ENCODE measurements around the gene SERINC3. TPM values are rescaled to one million over a fixed set of nuclear protein-coding genes. Genes with fewer than 3 reads are reported as not detected.

SERINC3 gene
- total and polyA plus RNA-seq, 2 of the 13 experiments (the other 11 are each of a cell fraction or from before 2014, with no cell fraction given) = 82.0 to 226 TPM

DNA sequence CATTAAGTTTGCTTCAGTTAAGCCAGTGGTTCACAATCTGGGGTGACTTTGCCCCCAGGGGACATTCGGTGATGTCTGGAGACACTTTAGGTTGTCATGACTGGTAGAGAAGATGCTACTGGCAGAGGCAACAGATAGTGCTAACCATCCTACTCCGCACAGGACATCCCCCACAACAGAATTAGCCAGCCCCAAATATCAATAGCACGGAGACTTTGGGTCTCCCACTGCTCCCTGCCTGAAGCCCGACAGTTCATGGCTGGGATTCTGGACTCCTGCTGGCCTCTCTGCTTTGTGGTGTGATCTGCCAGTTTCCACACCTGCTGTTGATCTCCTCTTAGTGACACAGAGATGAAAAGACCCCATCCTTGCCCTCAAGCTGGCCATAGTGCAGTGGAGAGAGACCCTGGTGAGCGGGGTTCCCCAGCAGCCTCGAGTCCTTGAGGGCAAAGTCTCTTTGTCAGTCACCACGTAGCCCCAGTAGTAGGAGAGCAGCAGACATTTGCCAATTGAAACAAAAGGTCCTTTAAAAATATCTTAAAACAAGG lies 70.9 kb downstream of the SERINC3 start:
- in situ Hi-C loops (cut with HindIII; ENCODE audit: extremely low pct_ligation_motif_present, low pct_unique_long_range_greater_than_20kb) = no loop called here
- Histone ChIP-seq H4K20me1 (ENCODE audit: insufficient read depth, low read length) (no peaks in the 10 kb centered on the region), H3K27ac (ENCODE audit: extremely low read length, insufficient read depth, low read length) (peak overlapping the region; percentile 47), H3K4me1 (ENCODE audit: insufficient read depth, low read length) (peaks cover 74% of the 10 kb centered on the region), H3K27me3 (ENCODE audit: control insufficient read depth in 1 of 2, insufficient read depth in 2 of 2, low read length in 2 of 2) (no peaks in the 10 kb centered on the region), H3K9me3 (ENCODE audit: low read length) (no peaks in the 10 kb centered on the region), H3K36me3 (replicated peaks in 1 of 2; ENCODE audit: control insufficient read depth in 1 of 2, insufficient read depth in 2 of 2, low read length in 2 of 2) (no peaks in the 10 kb centered on the region), H3K4me3 (replicated peaks in 1 of 3; ENCODE audit: insufficient read depth in 1 of 3, low read depth in 2 of 3, low read length in 3 of 3) (peak overlapping the region in 2 of 3 experiments; percentile 24 to 39; a peak in 3 of 6 replicates), H2AFZ (ENCODE audit: low read length) (peak overlapping the region; percentile 96), H3K4me2 (ENCODE audit: low read depth, low read length) (peak overlapping the region; percentile 76), H3K9ac (ENCODE audit: insufficient read depth, low read depth, low read length) (peak overlapping the region; percentile 54), H3K79me2 (ENCODE audit: insufficient read depth, low read length) (no peaks in the 10 kb centered on the region)
- ATAC-seq (peak; percentile 69), FAIRE-seq (no peak), DNase-seq (ENCODE audit: low spot score) (peak; percentile 46)
- intact Hi-C loops (cut with micrococcal nuclease; ENCODE audit: unreplicated experiment) = no loop called here
- no TSS peak for BruUV-seq (replicated peaks)
- CTCF ChIA-PET (ENCODE audit: low intra/inter-chr PET ratio, low total read pairs) = no interaction called here
- whole genome bisulfite sequencing (ENCODE audit: low lambda C conversion rate) = 25% methylated on average over 7 of the region's 7 CpGs
- POLR2A ChIA-PET = interaction anchor here (1.0 to 4.4 kb wide), 4 partner anchors 16 to 40 kb away, joined by 3 to 18 read pairs (median 8); no protein-coding TSS in a partner anchor
- no peak for TF ChIP-seq ZNF83 (CRISPR knock-in tag; IDR thresholded peaks at IDR 0.05; ENCODE audit: borderline replicate concordance)
- TF ChIP-seq ZNF709 (CRISPR knock-in tag; IDR thresholded peaks at IDR 0.05) = peak; percentile 100
- no peak for TF ChIP-seq LCORL (IDR thresholded peaks at IDR 0.05)
- 0 out of 2 replicates have a peak, but pooled peaks have one; percentile 31 for TF ChIP-seq LCORL (CRISPR knock-in tag; IDR thresholded peaks at IDR 0.05)
- TF ChIP-seq ZKSCAN5 (CRISPR knock-in tag; IDR thresholded peaks at IDR 0.05) = 0 out of 2 replicates have a peak, but pooled peaks have one; percentile 16
- 0 out of 2 replicates have a peak, but pooled peaks have one; percentile 45 for TF ChIP-seq KDM3A (CRISPR knock-in tag; IDR thresholded peaks at IDR 0.05; ENCODE audit: low read depth)
- TF ChIP-seq ZNF556 (CRISPR knock-in tag; IDR thresholded peaks at IDR 0.05; ENCODE audit: borderline replicate concordance) = peak; percentile 49; the same call in 1 of the 2 replicates
- peak; percentile 28; the same call in 1 of the 2 replicates for TF ChIP-seq SP4 (CRISPR knock-in tag; IDR thresholded peaks at IDR 0.05)
- TF ChIP-seq ZFP36 (IDR thresholded peaks at IDR 0.05; ENCODE audit: borderline replicate concordance, low read depth, low read length, partially characterized antibody) = no peak
- peak; percentile 53; the same call in 1 of the 2 replicates for TF ChIP-seq ZSCAN29 (CRISPR knock-in tag; conservative IDR thresholded peaks at IDR 0.05)
- 0 out of 2 replicates have a peak, but pooled peaks have one; percentile 20 for TF ChIP-seq YEATS4 (CRISPR knock-in tag; IDR thresholded peaks at IDR 0.05; ENCODE audit: borderline replicate concordance)
- no peak for TF ChIP-seq TCF12 (IDR thresholded peaks at IDR 0.05)
- TF ChIP-seq TCF12 (CRISPR knock-in tag; IDR thresholded peaks at IDR 0.05) = 0 out of 2 replicates have a peak, but pooled peaks have one; percentile 43
- TF ChIP-seq ZMYM4 (CRISPR knock-in tag; IDR thresholded peaks at IDR 0.05) = peak; percentile 41; the same call in 1 of the 2 replicates
- TF ChIP-seq, protein P1, sequence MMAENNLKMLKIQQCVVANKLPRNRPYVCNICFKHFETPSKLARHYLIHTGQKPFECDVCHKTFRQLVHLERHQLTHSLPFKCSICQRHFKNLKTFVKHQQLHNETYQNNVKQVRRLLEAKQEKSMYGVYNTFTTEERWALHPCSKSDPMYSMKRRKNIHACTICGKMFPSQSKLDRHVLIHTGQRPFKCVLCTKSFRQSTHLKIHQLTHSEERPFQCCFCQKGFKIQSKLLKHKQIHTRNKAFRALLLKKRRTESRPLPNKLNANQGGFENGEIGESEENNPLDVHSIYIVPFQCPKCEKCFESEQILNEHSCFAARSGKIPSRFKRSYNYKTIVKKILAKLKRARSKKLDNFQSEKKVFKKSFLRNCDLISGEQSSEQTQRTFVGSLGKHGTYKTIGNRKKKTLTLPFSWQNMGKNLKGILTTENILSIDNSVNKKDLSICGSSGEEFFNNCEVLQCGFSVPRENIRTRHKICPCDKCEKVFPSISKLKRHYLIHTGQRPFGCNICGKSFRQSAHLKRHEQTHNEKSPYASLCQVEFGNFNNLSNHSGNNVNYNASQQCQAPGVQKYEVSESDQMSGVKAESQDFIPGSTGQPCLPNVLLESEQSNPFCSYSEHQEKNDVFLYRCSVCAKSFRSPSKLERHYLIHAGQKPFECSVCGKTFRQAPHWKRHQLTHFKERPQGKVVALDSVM (CRISPR knock-in tag; IDR thresholded peaks at IDR 0.05) = 0 out of 2 replicates have a peak, but pooled peaks have one; percentile 39
- TF ChIP-seq, protein P2, sequence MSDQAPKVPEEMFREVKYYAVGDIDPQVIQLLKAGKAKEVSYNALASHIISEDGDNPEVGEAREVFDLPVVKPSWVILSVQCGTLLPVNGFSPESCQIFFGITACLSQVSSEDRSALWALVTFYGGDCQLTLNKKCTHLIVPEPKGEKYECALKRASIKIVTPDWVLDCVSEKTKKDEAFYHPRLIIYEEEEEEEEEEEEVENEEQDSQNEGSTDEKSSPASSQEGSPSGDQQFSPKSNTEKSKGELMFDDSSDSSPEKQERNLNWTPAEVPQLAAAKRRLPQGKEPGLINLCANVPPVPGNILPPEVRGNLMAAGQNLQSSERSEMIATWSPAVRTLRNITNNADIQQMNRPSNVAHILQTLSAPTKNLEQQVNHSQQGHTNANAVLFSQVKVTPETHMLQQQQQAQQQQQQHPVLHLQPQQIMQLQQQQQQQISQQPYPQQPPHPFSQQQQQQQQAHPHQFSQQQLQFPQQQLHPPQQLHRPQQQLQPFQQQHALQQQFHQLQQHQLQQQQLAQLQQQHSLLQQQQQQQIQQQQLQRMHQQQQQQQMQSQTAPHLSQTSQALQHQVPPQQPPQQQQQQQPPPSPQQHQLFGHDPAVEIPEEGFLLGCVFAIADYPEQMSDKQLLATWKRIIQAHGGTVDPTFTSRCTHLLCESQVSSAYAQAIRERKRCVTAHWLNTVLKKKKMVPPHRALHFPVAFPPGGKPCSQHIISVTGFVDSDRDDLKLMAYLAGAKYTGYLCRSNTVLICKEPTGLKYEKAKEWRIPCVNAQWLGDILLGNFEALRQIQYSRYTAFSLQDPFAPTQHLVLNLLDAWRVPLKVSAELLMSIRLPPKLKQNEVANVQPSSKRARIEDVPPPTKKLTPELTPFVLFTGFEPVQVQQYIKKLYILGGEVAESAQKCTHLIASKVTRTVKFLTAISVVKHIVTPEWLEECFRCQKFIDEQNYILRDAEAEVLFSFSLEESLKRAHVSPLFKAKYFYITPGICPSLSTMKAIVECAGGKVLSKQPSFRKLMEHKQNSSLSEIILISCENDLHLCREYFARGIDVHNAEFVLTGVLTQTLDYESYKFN (CRISPR knock-in tag; conservative IDR thresholded peaks at IDR 0.05) = peak; percentile 75
- peak; percentile 72 for TF ChIP-seq MED1 (CRISPR knock-in tag; IDR thresholded peaks at IDR 0.05)
- no peak for TF ChIP-seq ZNF30 (CRISPR knock-in tag; IDR thresholded peaks at IDR 0.05)
- TF ChIP-seq, protein P3, sequence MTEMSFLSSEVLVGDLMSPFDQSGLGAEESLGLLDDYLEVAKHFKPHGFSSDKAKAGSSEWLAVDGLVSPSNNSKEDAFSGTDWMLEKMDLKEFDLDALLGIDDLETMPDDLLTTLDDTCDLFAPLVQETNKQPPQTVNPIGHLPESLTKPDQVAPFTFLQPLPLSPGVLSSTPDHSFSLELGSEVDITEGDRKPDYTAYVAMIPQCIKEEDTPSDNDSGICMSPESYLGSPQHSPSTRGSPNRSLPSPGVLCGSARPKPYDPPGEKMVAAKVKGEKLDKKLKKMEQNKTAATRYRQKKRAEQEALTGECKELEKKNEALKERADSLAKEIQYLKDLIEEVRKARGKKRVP (CRISPR knock-in tag; IDR thresholded peaks at IDR 0.05) = no peak
